Activated CD4-positive, alpha-beta T cell treated with anti-CD3 and anti-CD28 coated beads for 4 hours (primary cell): ENCODE measurements around the gene PIEZO1.

ENCODE experiments used
- DNase-seq, 2 donors: peaks; one replicate each; pipeline ENCODE4 v3.0.0-alpha.2; 2020

PIEZO1 gene

GRCh38 chr16:88748364-88748763 lies 36.7 kb downstream of the PIEZO1 start:
- no peak for DNase-seq

- peak; percentile 37 to 39 for DNase-seq
These were observed 37.3 kb downstream of the PIEZO1 start for GRCh38 chr16:88747588-88748301.

- DNase-seq: no peak
These were observed 38.5 kb downstream of the PIEZO1 start for GRCh38 chr16:88746506-88746905.

- DNase-seq: no peak
These were observed 40.2 kb downstream of the PIEZO1 start for GRCh38 chr16:88744577-88745521.

GRCh38 chr16:88743693-88744576 lies 41.1 kb downstream of the PIEZO1 start:
- DNase-seq: peak; percentile 78 to 79

GRCh38 chr16:88742896-88743605 lies 42.0 kb downstream of the PIEZO1 start:
- DNase-seq: no peak

- DNase-seq: no peak
These were observed 43.7 kb downstream of the PIEZO1 start for GRCh38 chr16:88741368-88741767.

- no peak for DNase-seq
These were observed 44.3 kb downstream of the PIEZO1 start for GRCh38 chr16:88740727-88741055.

- DNase-seq: no peak
These were observed 44.9 kb downstream of the PIEZO1 start for GRCh38 chr16:88739977-88740726.

- no peak for DNase-seq
These were observed 45.7 kb downstream of the PIEZO1 start for GRCh38 chr16:88739139-88739976.

- no peak for DNase-seq
These were observed 46.6 kb downstream of the PIEZO1 start for GRCh38 chr16:88738151-88739084.

- peak; percentile 57 to 76 for DNase-seq
These were observed 47.5 kb downstream of the PIEZO1 start for GRCh38 chr16:88737298-88738150.

- DNase-seq: no peak
These were observed 48.5 kb downstream of the PIEZO1 start for GRCh38 chr16:88736496-88736895.

- no peak for DNase-seq
These were observed 48.9 kb downstream of the PIEZO1 start for GRCh38 chr16:88736088-88736487.

GRCh38 chr16:88735616-88736015 lies 49.4 kb downstream of the PIEZO1 start:
- DNase-seq: no peak

- no peak for DNase-seq
These were observed 49.9 kb downstream of the PIEZO1 start for GRCh38 chr16:88735121-88735520.

GRCh38 chr16:88734361-88734728 lies 50.7 kb downstream of the PIEZO1 start:
- no peak for DNase-seq

GRCh38 chr16:88733630-88734360 lies 51.2 kb downstream of the PIEZO1 start:
- no peak for DNase-seq
